ENCODE data around the gene PLCD3. TPM values are rescaled to one million over a fixed set of nuclear protein-coding genes. Genes with fewer than 3 reads are reported as not detected.

PLCD3 gene
- total and polyA plus RNA-seq, 10 of the 15 experiments (the other 5 are each of a cell fraction or from before 2014, with no cell fraction given): 0.02 to 1.6 (median 0.44) TPM

DNA sequence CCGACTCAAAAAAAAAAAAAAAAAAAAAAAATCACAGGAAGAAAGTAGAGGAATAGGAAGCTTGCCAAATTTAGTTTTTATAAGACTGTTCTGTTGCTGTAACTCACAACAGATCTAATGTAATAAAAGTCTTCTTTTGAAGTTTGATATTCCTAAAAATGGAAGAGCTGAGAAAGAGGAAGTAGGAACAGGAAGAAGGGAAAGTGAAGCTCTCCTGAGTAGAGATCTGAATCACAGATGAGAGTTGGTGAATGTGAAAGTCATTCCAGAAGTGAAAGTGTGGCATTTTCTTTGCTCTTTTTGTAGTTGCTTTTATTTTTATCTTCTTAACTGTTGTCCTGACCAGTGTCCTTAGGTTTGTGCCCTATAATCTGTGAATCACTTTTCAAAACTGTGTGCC is 69.1 kb downstream of the PLCD3 start (continued):
- TF ChIP-seq MTA2 (IDR thresholded peaks at IDR 0.05; ENCODE audit: low read depth): peak; percentile 90; the same call in 1 of the 2 replicates
- TF ChIP-seq NRF1 (conservative IDR thresholded peaks at IDR 0.05; ENCODE audit: low read depth, low read length): no peak
- TF ChIP-seq EED (IDR thresholded peaks at IDR 0.05; ENCODE audit: low read depth): peak; percentile 100
- no peak for TF ChIP-seq NR2C1 (IDR thresholded peaks at IDR 0.05)
- TF ChIP-seq ZNF622 (IDR thresholded peaks at IDR 0.05): no peak
- TF ChIP-seq, protein P1, sequence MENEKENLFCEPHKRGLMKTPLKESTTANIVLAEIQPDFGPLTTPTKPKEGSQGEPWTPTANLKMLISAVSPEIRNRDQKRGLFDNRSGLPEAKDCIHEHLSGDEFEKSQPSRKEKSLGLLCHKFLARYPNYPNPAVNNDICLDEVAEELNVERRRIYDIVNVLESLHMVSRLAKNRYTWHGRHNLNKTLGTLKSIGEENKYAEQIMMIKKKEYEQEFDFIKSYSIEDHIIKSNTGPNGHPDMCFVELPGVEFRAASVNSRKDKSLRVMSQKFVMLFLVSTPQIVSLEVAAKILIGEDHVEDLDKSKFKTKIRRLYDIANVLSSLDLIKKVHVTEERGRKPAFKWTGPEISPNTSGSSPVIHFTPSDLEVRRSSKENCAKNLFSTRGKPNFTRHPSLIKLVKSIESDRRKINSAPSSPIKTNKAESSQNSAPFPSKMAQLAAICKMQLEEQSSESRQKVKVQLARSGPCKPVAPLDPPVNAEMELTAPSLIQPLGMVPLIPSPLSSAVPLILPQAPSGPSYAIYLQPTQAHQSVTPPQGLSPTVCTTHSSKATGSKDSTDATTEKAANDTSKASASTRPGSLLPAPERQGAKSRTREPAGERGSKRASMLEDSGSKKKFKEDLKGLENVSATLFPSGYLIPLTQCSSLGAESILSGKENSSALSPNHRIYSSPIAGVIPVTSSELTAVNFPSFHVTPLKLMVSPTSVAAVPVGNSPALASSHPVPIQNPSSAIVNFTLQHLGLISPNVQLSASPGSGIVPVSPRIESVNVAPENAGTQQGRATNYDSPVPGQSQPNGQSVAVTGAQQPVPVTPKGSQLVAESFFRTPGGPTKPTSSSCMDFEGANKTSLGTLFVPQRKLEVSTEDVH (IDR thresholded peaks at IDR 0.05; ENCODE audit: low read depth, partially characterized antibody): no peak
- no peak for TF ChIP-seq PBX3 (IDR thresholded peaks at IDR 0.05; ENCODE audit: insufficient replicate concordance, low read depth, low read length)
- TF ChIP-seq POLR2A (IDR thresholded peaks at IDR 0.05; ENCODE audit: low read depth, low read length): no peak
- TF ChIP-seq SREBF2 (IDR thresholded peaks at IDR 0.05; ENCODE audit: low read length): no peak
- TF ChIP-seq CHD4 (IDR thresholded peaks at IDR 0.05): no peak
- TF ChIP-seq, protein P2, sequence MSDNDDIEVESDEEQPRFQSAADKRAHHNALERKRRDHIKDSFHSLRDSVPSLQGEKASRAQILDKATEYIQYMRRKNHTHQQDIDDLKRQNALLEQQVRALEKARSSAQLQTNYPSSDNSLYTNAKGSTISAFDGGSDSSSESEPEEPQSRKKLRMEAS (IDR thresholded peaks at IDR 0.05; ENCODE audit: low read depth, low read length): no peak
- TF ChIP-seq ZBED1 (IDR thresholded peaks at IDR 0.05; ENCODE audit: borderline replicate concordance): peak; percentile 80; the same call in 1 of the 2 replicates
- peak; percentile 100 for TF ChIP-seq IKZF2 (IDR thresholded peaks at IDR 0.05)
- peak; percentile 86 for TF ChIP-seq CREM (IDR thresholded peaks at IDR 0.05; ENCODE audit: low read depth)
- no peak for TF ChIP-seq IRF5 (IDR thresholded peaks at IDR 0.05; ENCODE audit: borderline replicate concordance)
- no peak for TF ChIP-seq HCFC1 (IDR thresholded peaks at IDR 0.05; ENCODE audit: low read length)
- TF ChIP-seq SMAD5 (IDR thresholded peaks at IDR 0.05; ENCODE audit: low read depth): no peak
- TF ChIP-seq TCF12 (IDR thresholded peaks at IDR 0.05; ENCODE audit: low read depth, low read length): 0 out of 2 replicates have a peak, but pooled peaks have one; percentile 20
- no peak; the same call in 1 of the 2 replicates for TF ChIP-seq FOXK2 (IDR thresholded peaks at IDR 0.05)
- TF ChIP-seq CBX5 (IDR thresholded peaks at IDR 0.05; ENCODE audit: low read depth): no peak
- TF ChIP-seq CHD1 (IDR thresholded peaks at IDR 0.05; ENCODE audit: low read depth, low read length): no peak
- TF ChIP-seq KLF5 (IDR thresholded peaks at IDR 0.05; ENCODE audit: partially characterized antibody): no peak
- TF ChIP-seq RFX5 (IDR thresholded peaks at IDR 0.05; ENCODE audit: low read depth, low read length): no peak
- TF ChIP-seq, protein P3, sequence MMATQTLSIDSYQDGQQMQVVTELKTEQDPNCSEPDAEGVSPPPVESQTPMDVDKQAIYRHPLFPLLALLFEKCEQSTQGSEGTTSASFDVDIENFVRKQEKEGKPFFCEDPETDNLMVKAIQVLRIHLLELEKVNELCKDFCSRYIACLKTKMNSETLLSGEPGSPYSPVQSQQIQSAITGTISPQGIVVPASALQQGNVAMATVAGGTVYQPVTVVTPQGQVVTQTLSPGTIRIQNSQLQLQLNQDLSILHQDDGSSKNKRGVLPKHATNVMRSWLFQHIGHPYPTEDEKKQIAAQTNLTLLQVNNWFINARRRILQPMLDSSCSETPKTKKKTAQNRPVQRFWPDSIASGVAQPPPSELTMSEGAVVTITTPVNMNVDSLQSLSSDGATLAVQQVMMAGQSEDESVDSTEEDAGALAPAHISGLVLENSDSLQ (IDR thresholded peaks at IDR 0.05): no peak
- TF ChIP-seq ZNF217 (IDR thresholded peaks at IDR 0.05): peak; percentile 91
- TF ChIP-seq WRNIP1 (IDR thresholded peaks at IDR 0.05; ENCODE audit: borderline replicate concordance, low read depth, low read length): no peak
